SK-N-SH treated with all-trans-retinoic acid at 6 μM for 48 hours (cell line): ENCODE data around the gene GPBAR1.

Experiments used
- ARNTL ChIP-seq: fragments of 450-650 bp; formaldehyde crosslinking; IDR thresholded peaks from 2 replicates; pipeline ENCODE4 v1.5.0; 2020; ENCODE audit warnings: low read depth, mild to moderate bottlenecking, moderate library complexity, borderline replicate concordance
- BACH2 ChIP-seq: fragments of 250-450 bp; sonication (Bioruptor Pico); IDR thresholded peaks from 2 replicates; pipeline ENCODE4 v1.9.0; 2021; ENCODE audit warnings: mild to moderate bottlenecking, borderline replicate concordance
- CREB5 ChIP-seq: fragments of 250-450 bp; sonication (Bioruptor Pico); IDR thresholded peaks from 2 replicates; pipeline ENCODE4 v1.5.1; 2020; ENCODE audit warnings: low read depth, mild to moderate bottlenecking, moderate library complexity
- CSDC2 ChIP-seq: fragments of 250-450 bp; sonication (Bioruptor Pico); IDR thresholded peaks from 2 replicates; pipeline ENCODE4 v1.5.0; 2020; ENCODE audit warnings: mild to moderate bottlenecking, moderate library complexity
- GLIS3 ChIP-seq: fragments of 250-450 bp; sonication (Bioruptor Pico); IDR thresholded peaks from 2 replicates; pipeline ENCODE4 v1.5.0; 2020; ENCODE audit warnings: mild to moderate bottlenecking, moderate library complexity
- PATZ1 ChIP-seq: fragments of 250-450 bp; sonication (Bioruptor Pico); IDR thresholded peaks from 2 replicates; pipeline ENCODE4 v1.8.0; 2020; ENCODE audit warnings: mild to moderate bottlenecking, moderate library complexity, borderline replicate concordance
- PPARA ChIP-seq: fragments of 250-450 bp; sonication (Bioruptor Pico); IDR thresholded peaks from 2 replicates; pipeline ENCODE4 v1.5.0; 2020; ENCODE audit warnings: mild to moderate bottlenecking, borderline replicate concordance
- RARB ChIP-seq: fragments of 250-450 bp; sonication (Bioruptor Pico); IDR thresholded peaks from 2 replicates; pipeline ENCODE4 v1.8.0; 2021; ENCODE audit warnings: mild to moderate bottlenecking, moderate library complexity
- TCF4 ChIP-seq: fragments of 250-450 bp; sonication (Bioruptor Pico); IDR thresholded peaks from 2 replicates; pipeline ENCODE4 v1.8.0; 2021; ENCODE audit warnings: mild to moderate bottlenecking, moderate library complexity, borderline replicate concordance
- TOX ChIP-seq: fragments of 250-450 bp; sonication (Bioruptor Pico); IDR thresholded peaks from 2 replicates; pipeline ENCODE4 v1.8.0; 2021; ENCODE audit warnings: mild to moderate bottlenecking, moderate library complexity, borderline replicate concordance
- TSHZ2 ChIP-seq: fragments of 250-450 bp; sonication (Bioruptor Pico); IDR thresholded peaks from 2 replicates; pipeline ENCODE4 v1.5.0; 2020; ENCODE audit warnings: mild to moderate bottlenecking, moderate library complexity
- ZFP30 ChIP-seq: fragments of 450-650 bp; formaldehyde crosslinking; IDR thresholded peaks from 2 replicates; pipeline ENCODE4 v1.5.0; 2022; ENCODE audit warnings: mild to moderate bottlenecking, moderate library complexity
- ZNF565 ChIP-seq: fragments of 450-650 bp; formaldehyde crosslinking; conservative IDR thresholded peaks from 2 replicates; pipeline ENCODE4 v1.5.0; 2020; ENCODE audit warnings: low read depth, mild to moderate bottlenecking, moderate library complexity
- ZNF8 ChIP-seq: fragments of 450-650 bp; formaldehyde crosslinking; IDR thresholded peaks from 2 replicates; pipeline ENCODE4 v1.5.0; 2020; ENCODE audit warnings: mild to moderate bottlenecking, moderate library complexity

- TF ChIP-seq PPARA (CRISPR knock-in tag): no peak
- TF ChIP-seq CSDC2 (CRISPR knock-in tag): no peak
- no peak for TF ChIP-seq TOX (CRISPR knock-in tag)
- TF ChIP-seq RARB (CRISPR knock-in tag): no peak
- TF ChIP-seq TSHZ2 (CRISPR knock-in tag): no peak
- no peak for TF ChIP-seq CREB5 (CRISPR knock-in tag)
- TF ChIP-seq ZNF565 (CRISPR knock-in tag): no peak
- no peak for TF ChIP-seq BACH2 (CRISPR knock-in tag)
- no peak for TF ChIP-seq GLIS3 (CRISPR knock-in tag)
- TF ChIP-seq PATZ1 (CRISPR knock-in tag): no peak
- TF ChIP-seq ARNTL (CRISPR knock-in tag): no peak
- no peak for TF ChIP-seq ZNF8 (CRISPR knock-in tag)
- TF ChIP-seq TCF4: no peak
- TF ChIP-seq ZFP30 (CRISPR knock-in tag): no peak
Observed at GRCh38 chr2:218284106-218284811, 23.4 kb downstream of the GPBAR1 start.
